C4-2B (cell line): ENCODE data around the gene SOX6.
A peak's percentile ranks its signal among the peaks of the same experiment; 100 is the strongest.
"Not testable (repeated sequence)": the region's sequence is repeated elsewhere in the genome, so short reads cannot be mapped to it uniquely, and the experiment has no call there.

ENCODE experiments used
- H3K27ac ChIP-seq: fragments of 450-650 bp; 2 replicates; pipeline ENCODE4 v1.5.1; 2017
- CTCF ChIP-seq: fragments of 450-650 bp; conservative IDR thresholded peaks from 2 replicates; pipeline ENCODE4 v1.5.1; 2017; ENCODE audit warnings: mild to moderate bottlenecking
- ZFX ChIP-seq: fragments of 450-650 bp; IDR thresholded peaks from 2 replicates; pipeline ENCODE4 v1.6.1; 2017

The SOX6 gene

DNA sequence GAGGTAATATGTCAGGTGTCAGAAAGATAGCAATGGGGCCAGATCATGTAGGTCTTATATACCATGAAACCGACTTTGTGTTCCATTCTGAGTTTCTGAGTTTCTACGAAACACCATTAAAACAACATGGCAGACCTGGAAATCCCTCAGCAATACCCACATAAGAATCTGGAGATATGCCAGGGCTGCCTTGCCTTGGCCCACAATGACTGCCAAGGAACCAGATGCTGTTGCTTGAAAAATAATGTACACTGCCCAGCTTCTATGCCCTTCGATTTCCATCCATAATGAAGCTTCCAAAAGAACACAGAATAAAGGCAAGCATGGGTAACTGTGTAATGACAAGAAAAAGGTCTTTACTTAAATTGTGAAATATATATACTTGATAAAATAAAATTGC is 277.4 kb downstream of the SOX6 start:
- TF ChIP-seq ZFX (no peak), CTCF (no peak)
- H3K27ac ChIP-seq, result no peak overlapping the region

- TF ChIP-seq ZFX, result no peak
- TF ChIP-seq CTCF, result peak; percentile 8
- no peak overlapping the region for H3K27ac ChIP-seq
Measured at GRCh38 chr11:16070573-16070972, 285.8 kb downstream of the SOX6 start.

DNA sequence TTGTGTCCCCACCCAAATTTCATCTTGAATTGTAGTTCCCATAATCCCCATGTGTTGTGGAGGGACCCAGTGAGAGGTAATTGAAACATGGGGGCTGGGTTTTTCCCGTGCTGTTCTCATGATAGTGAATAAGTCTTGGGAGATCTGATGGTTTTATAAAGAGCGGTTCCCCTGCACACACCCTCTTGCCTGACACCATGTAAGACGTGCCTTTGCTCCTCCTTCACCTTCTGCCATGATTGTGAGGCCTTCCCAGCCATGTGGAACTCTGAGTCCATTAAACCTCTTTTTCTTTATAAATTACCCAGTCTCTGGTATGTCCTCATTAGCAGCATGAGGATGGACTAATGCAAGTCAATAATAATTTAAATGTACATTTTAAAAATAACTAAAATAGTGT is 289.1 kb downstream of the SOX6 start:
- H3K27ac ChIP-seq, result not testable (repeated sequence)

GRCh38 chr11:16059332-16059731 is 297.0 kb downstream of the SOX6 start:
- no peak for TF ChIP-seq CTCF
- no peak for TF ChIP-seq ZFX
- H3K27ac ChIP-seq, result no peak overlapping the region

GRCh38 chr11:16058671-16059070 is 297.7 kb downstream of the SOX6 start:
- TF ChIP-seq CTCF, result no peak
- TF ChIP-seq ZFX, result no peak
- no peak overlapping the region for H3K27ac ChIP-seq

- H3K27ac ChIP-seq, result no peak overlapping the region
- TF ChIP-seq CTCF (no peak), ZFX (no peak)
Measured at GRCh38 chr11:16052750-16053149, 303.6 kb downstream of the SOX6 start.

DNA sequence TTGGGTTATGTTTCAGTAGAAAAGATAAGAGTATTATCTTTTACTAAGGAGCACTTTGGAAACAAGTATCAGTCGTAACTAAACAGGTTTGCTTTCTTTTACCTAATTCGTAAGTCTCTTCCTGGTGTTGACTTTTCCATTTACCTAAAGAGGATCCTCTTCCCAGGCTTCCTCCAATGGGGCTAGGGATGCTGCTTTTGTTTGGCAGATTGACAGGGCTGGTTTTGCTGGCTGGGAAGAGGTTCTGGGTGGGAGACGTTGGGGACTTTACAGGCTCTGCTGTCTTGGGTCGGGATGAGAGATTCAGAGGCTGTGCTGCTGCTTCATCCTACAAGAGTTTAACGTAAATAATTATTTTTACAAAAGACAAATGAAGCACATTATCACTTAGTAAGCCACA is 306.7 kb downstream of the SOX6 start:
- no peak overlapping the region for H3K27ac ChIP-seq
- TF ChIP-seq CTCF (no peak), ZFX (no peak)

GRCh38 chr11:16047073-16047472 is 309.3 kb downstream of the SOX6 start:
- no peak overlapping the region for H3K27ac ChIP-seq
- TF ChIP-seq ZFX, result no peak
- TF ChIP-seq CTCF, result no peak
